ENCODE measurements around the gene GNG12. TPM values are rescaled to one million over a fixed set of nuclear protein-coding genes. Genes with fewer than 3 reads are reported as not detected.
A peak's percentile ranks its signal among the peaks of the same experiment; 100 is the strongest.

GNG12 gene
- total RNA-seq, 4 donors from 2014 or later, result 89.6 to 129 (median 90.9) TPM

- H3K9me3 ChIP-seq, result no peaks in the 10 kb centered on the region
- no peaks in the 10 kb centered on the region for H3K36me3 ChIP-seq
- H3K4me1 ChIP-seq, result no peaks in the 10 kb centered on the region
- DNase-seq (ENCODE audit: low spot score in 2 of 2), result no peak
- 59% methylated on average over 2 of the region's 2 CpGs for WGBS
- H3K4me3 ChIP-seq, result no peak overlapping the region
- H3K27ac ChIP-seq, result peak overlapping the region; percentile 48
- no peaks in the 10 kb centered on the region for H3K27me3 ChIP-seq
- TF ChIP-seq POLR2A (IDR thresholded peaks at IDR 0.05) (no peak), POLR2AphosphoS5 (IDR thresholded peaks at IDR 0.05) (no peak), EP300 (IDR thresholded peaks at IDR 0.05) (no peak)
- TF ChIP-seq, protein P1, sequence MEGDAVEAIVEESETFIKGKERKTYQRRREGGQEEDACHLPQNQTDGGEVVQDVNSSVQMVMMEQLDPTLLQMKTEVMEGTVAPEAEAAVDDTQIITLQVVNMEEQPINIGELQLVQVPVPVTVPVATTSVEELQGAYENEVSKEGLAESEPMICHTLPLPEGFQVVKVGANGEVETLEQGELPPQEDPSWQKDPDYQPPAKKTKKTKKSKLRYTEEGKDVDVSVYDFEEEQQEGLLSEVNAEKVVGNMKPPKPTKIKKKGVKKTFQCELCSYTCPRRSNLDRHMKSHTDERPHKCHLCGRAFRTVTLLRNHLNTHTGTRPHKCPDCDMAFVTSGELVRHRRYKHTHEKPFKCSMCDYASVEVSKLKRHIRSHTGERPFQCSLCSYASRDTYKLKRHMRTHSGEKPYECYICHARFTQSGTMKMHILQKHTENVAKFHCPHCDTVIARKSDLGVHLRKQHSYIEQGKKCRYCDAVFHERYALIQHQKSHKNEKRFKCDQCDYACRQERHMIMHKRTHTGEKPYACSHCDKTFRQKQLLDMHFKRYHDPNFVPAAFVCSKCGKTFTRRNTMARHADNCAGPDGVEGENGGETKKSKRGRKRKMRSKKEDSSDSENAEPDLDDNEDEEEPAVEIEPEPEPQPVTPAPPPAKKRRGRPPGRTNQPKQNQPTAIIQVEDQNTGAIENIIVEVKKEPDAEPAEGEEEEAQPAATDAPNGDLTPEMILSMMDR (IDR thresholded peaks at IDR 0.05), result no peak
Measured at GRCh38 chr1:67652800-67653199, 180.5 kb downstream of the GNG12 start.

Other genes with a start within 250 kb of the GNG12 start
- gene GADD45A, start 148.3 kb downstream of the GNG12 start, total RNA-seq, result 10 to 100 TPM; 25.4 to 44.6 (median 26.6) TPM
- gene DIRAS3, start 217.2 kb upstream of the GNG12 start, total RNA-seq, result 1 to 10 TPM; 1.4 to 2.3 (median 2.0) TPM